Loucy (cell line): Measurements from ENCODE around the gene CREBL2.

ENCODE experiments used
- H2AFZ ChIP-seq: fragments of 200-600 bp; sonication (generic); 2 replicates; pipeline ENCODE4 v1.6.0; 2016; ENCODE audit warnings: antibody characterized with exemption, mild to moderate bottlenecking, low read length, moderate library complexity
- H3F3A ChIP-seq: fragments of 200-600 bp; 2 replicates; pipeline ENCODE4 v1.6.0; 2016; ENCODE audit warnings: antibody characterized with exemption, low read depth, mild to moderate bottlenecking
- H3K27me3 ChIP-seq: fragments of 200-600 bp; sonication (generic); 2 replicates; pipeline ENCODE4 v1.6.1; 2014; ENCODE audit warnings: low read length, mild to moderate bottlenecking; ENCODE audit not compliant: insufficient read depth, poor library complexity, severe bottlenecking
- H3K36me3 ChIP-seq: fragments of 200-600 bp; sonication (generic); 2 replicates; pipeline ENCODE4 v1.6.1; 2016; ENCODE audit warnings: low read length; ENCODE audit not compliant: insufficient read depth
- H3K4me1 ChIP-seq: fragments of 200-600 bp; sonication (generic); 2 replicates; pipeline ENCODE4 v1.5.1; 2014; ENCODE audit warnings: low read length, mild to moderate bottlenecking; ENCODE audit not compliant: insufficient read depth, poor library complexity, severe bottlenecking
- H3K4me2 ChIP-seq: fragments of 200-600 bp; sonication (generic); 2 replicates; pipeline ENCODE4 v1.6.0; 2014; ENCODE audit warnings: antibody characterized with exemption, low read length, low read depth, mild to moderate bottlenecking; ENCODE audit not compliant: poor library complexity, severe bottlenecking
- H3K4me3 ChIP-seq: fragments of 200-600 bp; sonication (generic); 2 replicates; pipeline ENCODE4 v1.5.1; 2014; ENCODE audit warnings: low read length, mild to moderate bottlenecking, mixed read lengths; ENCODE audit not compliant: poor library complexity, severe bottlenecking
- H3K79me2 ChIP-seq: fragments of 200-600 bp; sonication (generic); 2 replicates; pipeline ENCODE4 v1.6.1; 2014; ENCODE audit warnings: low read length; ENCODE audit not compliant: insufficient read depth
- H3K9ac ChIP-seq: fragments of 200-600 bp; sonication (generic); 2 replicates; pipeline ENCODE4 v1.6.0; 2014; ENCODE audit warnings: mild to moderate bottlenecking, low read depth, low read length, moderate library complexity; ENCODE audit not compliant: poor library complexity, severe bottlenecking
- H3K9me2 ChIP-seq: fragments of 200-600 bp; sonication (generic); replicated peaks from 2 replicates; pipeline ENCODE4 v1.6.1; 2016; ENCODE audit warnings: low read depth, low read length, mixed read lengths
- H3K9me3 ChIP-seq: fragments of 200-600 bp; sonication (generic); 2 replicates; pipeline ENCODE4 v1.6.1; 2014; ENCODE audit warnings: mild to moderate bottlenecking, antibody characterized with exemption, low read length, low read depth; ENCODE audit not compliant: insufficient read depth
- H4K20me1 ChIP-seq: fragments of 200-600 bp; sonication (generic); 2 replicates; pipeline ENCODE4 v1.6.0; 2014; ENCODE audit warnings: antibody characterized with exemption, low read length, mild to moderate bottlenecking; ENCODE audit not compliant: insufficient read depth, poor library complexity, severe bottlenecking
- EZH2phosphoT487 ChIP-seq: fragments of 200-600 bp; IDR thresholded peaks from 2 replicates; pipeline ENCODE4 v1.6.1; 2018; ENCODE audit warnings: antibody characterized with exemption, mild to moderate bottlenecking, moderate library complexity, borderline replicate concordance
- TF ChIP-seq, protein P1 (sequence below): fragments of 200-600 bp; sonication (generic); conservative IDR thresholded peaks from 2 replicates; pipeline ENCODE4 v1.5.1; 2014; ENCODE audit warnings: mild to moderate bottlenecking, antibody characterized with exemption, low read length

Gene CREBL2

DNA sequence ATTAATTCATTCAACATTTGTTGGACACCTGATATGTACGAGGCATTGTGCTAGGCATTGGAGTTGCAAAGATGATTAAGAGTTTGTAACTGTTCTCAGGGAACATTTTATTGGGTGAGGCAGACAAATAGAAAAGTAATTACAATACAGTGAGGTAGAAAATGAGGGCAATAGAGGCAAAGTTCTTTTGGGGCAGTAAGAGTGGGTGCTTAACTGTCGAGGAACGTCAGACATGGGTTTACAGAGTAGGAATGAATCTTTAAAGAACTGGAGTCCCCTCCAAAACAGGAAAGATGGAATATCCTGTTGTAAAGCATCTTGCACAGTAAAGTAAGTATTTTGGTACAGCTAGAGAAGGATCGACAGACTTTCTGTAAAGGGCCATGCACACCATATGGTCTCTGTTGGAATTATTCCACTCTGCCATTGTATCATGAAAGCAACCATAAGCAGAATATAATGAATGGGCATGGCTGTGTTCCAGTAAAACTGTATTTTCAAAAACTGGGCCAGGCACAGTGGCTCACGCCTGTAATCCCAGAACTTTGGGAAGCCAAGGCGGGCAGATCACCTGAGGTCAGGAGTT, 9.1 kb downstream of the CREBL2 start:
- Histone ChIP-seq H3K4me1 (peaks cover 13% of the 10 kb centered on the region), H2AFZ (no peak overlapping the region), H3F3A (peaks cover 3% of the 10 kb centered on the region; the same call in 1 of the 2 replicates), H3K9me3 (no peaks in the 10 kb centered on the region), H3K36me3 (no peaks in the 10 kb centered on the region), H3K4me3 (no peak overlapping the region), H3K79me2 (no peaks in the 10 kb centered on the region), H3K27me3 (no peaks in the 10 kb centered on the region), H3K4me2 (no peak overlapping the region), H3K9me2 (no peaks in the 10 kb centered on the region), H3K9ac (no peak overlapping the region), H4K20me1 (no peaks in the 10 kb centered on the region)
- TF ChIP-seq EZH2phosphoT487, result no peak
- TF ChIP-seq, protein P1, sequence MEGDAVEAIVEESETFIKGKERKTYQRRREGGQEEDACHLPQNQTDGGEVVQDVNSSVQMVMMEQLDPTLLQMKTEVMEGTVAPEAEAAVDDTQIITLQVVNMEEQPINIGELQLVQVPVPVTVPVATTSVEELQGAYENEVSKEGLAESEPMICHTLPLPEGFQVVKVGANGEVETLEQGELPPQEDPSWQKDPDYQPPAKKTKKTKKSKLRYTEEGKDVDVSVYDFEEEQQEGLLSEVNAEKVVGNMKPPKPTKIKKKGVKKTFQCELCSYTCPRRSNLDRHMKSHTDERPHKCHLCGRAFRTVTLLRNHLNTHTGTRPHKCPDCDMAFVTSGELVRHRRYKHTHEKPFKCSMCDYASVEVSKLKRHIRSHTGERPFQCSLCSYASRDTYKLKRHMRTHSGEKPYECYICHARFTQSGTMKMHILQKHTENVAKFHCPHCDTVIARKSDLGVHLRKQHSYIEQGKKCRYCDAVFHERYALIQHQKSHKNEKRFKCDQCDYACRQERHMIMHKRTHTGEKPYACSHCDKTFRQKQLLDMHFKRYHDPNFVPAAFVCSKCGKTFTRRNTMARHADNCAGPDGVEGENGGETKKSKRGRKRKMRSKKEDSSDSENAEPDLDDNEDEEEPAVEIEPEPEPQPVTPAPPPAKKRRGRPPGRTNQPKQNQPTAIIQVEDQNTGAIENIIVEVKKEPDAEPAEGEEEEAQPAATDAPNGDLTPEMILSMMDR, result no peak

DNA sequence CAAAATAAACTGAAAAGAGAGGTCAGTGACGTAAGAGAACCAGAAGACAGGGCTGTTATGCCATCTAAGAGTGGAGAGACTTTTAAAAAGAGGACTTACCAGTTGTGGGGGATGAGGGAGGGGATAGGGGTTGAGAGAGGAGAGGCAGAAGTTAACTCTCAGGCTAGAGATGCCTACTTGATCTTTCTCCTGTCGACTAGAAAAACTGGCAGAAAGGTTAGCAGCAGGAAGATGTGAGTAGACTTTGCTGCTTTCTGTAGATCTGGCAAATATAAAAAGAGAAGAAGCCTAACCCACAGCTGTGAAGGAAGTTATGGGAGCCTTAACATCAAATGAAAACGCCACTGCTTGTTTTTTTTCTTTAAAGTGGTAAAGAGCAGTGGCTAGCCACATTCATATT, 10.7 kb downstream of the CREBL2 start:
- Histone ChIP-seq H3K9me2 (no peaks in the 10 kb centered on the region), H3K79me2 (no peaks in the 10 kb centered on the region), H4K20me1 (no peaks in the 10 kb centered on the region), H3K4me1 (peaks cover 7% of the 10 kb centered on the region), H3K36me3 (no peaks in the 10 kb centered on the region), H3K4me3 (no peak overlapping the region), H2AFZ (no peak overlapping the region), H3K9ac (no peak overlapping the region), H3K27me3 (no peaks in the 10 kb centered on the region), H3K9me3 (no peaks in the 10 kb centered on the region), H3F3A (peaks cover 3% of the 10 kb centered on the region; the same call in 1 of the 2 replicates), H3K4me2 (peak overlapping the region; percentile 16)
- TF ChIP-seq, protein P1, result no peak
- TF ChIP-seq EZH2phosphoT487, result no peak

DNA sequence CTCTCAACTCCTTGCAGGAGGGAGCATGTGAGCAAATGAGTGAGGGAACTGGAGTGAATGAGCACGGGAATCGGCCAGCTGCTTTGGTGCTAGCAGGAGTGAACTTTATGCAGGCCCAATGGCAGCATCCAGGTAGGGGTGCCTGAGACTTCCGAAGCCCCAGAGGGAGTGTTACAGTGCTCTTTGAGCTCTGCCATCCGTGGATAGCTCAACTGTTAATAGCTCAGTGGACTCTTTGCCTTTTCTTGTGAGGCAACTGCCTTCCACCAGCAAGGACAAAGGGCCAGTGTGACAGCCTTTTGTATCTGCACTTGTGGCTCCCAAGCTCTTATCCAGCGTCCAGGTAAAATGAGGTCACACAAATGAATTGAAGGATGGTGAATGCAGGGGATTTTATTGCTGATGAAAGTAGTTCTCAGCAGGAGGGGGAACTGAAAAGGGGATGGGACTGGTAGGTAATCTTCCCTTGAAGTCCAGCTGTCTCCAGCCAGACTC, 12.9 kb downstream of the CREBL2 start:
- no peak overlapping the region for H3K9ac ChIP-seq
- H3K4me3 ChIP-seq, result no peak overlapping the region
- no peaks in the 10 kb centered on the region for H3K36me3 ChIP-seq
- no peak overlapping the region for H2AFZ ChIP-seq
- peaks cover 7% of the 10 kb centered on the region for H3K4me1 ChIP-seq
- H3K27me3 ChIP-seq, result no peaks in the 10 kb centered on the region
- H3K9me3 ChIP-seq, result no peaks in the 10 kb centered on the region
- peaks cover 3% of the 10 kb centered on the region; the same call in 1 of the 2 replicates for H3F3A ChIP-seq
- H3K4me2 ChIP-seq, result no peak overlapping the region
- H4K20me1 ChIP-seq, result no peaks in the 10 kb centered on the region
- no peak for TF ChIP-seq EZH2phosphoT487
- TF ChIP-seq, protein P1, result no peak
- no peaks in the 10 kb centered on the region for H3K79me2 ChIP-seq
- no peaks in the 10 kb centered on the region for H3K9me2 ChIP-seq
